Neutrophil (primary cell): ENCODE measurements around the gene TVP23C.

Experiments
- H3K27ac ChIP-seq: fragments of 200-600 bp; sonication (generic); 2 replicates; pipeline ENCODE4 v1.5.1; 2016; ENCODE audit warnings: mild to moderate bottlenecking, moderate library complexity
- H3K27me3 ChIP-seq: fragments of 200-600 bp; sonication (generic); 2 replicates; pipeline ENCODE4 v1.6.0; 2016; ENCODE audit warnings: mild to moderate bottlenecking
- H3K36me3 ChIP-seq: fragments of 200-600 bp; sonication (generic); 2 replicates; pipeline ENCODE4 v1.5.1; 2017
- H3K4me1 ChIP-seq, 2 experiments: fragments of 200-600 bp in 1 of 2; sonication (generic) in 1 of 2; 1 replicate in 1 of 2; 2 replicates in 1 of 2; pipeline versions ENCODE4 v1.5.1 to v1.6.1; 2013 to 2016; ENCODE audit warnings: low read depth in 1 of 2, low read length in 1 of 2, mild to moderate bottlenecking in 1 of 2, moderate library complexity in 1 of 2; ENCODE audit not compliant: control insufficient read depth in 1 of 2, insufficient read depth in 1 of 2
- H3K4me3 ChIP-seq, 2 experiments: fragments of 200-600 bp in 1 of 2; sonication (generic) in 1 of 2; 1 replicate in 1 of 2; 2 replicates in 1 of 2; pipeline ENCODE4 v1.5.1; 2013 to 2016; ENCODE audit warnings: low read depth in 1 of 2, low read length in 1 of 2, mild to moderate bottlenecking in 1 of 2, moderate library complexity in 1 of 2
- H3K9me3 ChIP-seq: fragments of 200-600 bp; sonication (generic); 2 replicates; pipeline ENCODE4 v1.5.1; 2016
- CTCF ChIP-seq: fragments of 200-600 bp; sonication (generic); IDR thresholded peaks from 2 replicates; pipeline ENCODE4 v1.5.1; 2016; ENCODE audit warnings: antibody characterized with exemption

The TVP23C gene

DNA sequence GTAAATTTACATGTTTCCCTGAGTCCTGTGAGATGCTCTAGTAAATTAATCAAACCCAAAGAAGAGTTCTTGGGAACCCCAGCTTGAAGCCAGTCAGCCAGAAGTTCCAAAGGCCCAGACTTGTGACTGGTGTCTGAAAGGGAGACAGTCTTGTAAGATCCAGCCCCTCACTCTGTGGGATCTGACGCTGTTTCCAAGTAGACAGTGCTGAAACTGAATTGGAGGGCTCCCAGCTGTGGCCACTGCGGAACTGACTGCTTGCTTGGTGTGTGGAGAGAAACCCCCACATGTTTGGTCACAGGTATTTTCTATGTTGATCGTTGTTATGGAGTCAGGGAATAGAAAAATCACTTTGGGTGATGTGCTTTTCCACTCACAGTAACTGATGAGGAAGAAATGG, 90.4 kb downstream of the TVP23C start:
- no peaks in the 10 kb centered on the region for H3K36me3 ChIP-seq
- no peak overlapping the region for H3K27ac ChIP-seq
- no peaks in the 10 kb centered on the region for H3K9me3 ChIP-seq
- H3K27me3 ChIP-seq = no peaks in the 10 kb centered on the region
- no peak overlapping the region for H3K4me3 ChIP-seq
- no peak for TF ChIP-seq CTCF
- H3K4me1 ChIP-seq = no peaks in the 10 kb centered on the region

- H3K9me3 ChIP-seq = no peaks in the 10 kb centered on the region
- no peak for TF ChIP-seq CTCF
- no peaks in the 10 kb centered on the region for H3K36me3 ChIP-seq
- no peaks in the 10 kb centered on the region for H3K4me1 ChIP-seq
- H3K4me3 ChIP-seq = no peak overlapping the region
- H3K27ac ChIP-seq = no peak overlapping the region
- H3K27me3 ChIP-seq = no peaks in the 10 kb centered on the region
These were observed 92.7 kb downstream of the TVP23C start for GRCh38 chr17:15470536-15470935.

DNA sequence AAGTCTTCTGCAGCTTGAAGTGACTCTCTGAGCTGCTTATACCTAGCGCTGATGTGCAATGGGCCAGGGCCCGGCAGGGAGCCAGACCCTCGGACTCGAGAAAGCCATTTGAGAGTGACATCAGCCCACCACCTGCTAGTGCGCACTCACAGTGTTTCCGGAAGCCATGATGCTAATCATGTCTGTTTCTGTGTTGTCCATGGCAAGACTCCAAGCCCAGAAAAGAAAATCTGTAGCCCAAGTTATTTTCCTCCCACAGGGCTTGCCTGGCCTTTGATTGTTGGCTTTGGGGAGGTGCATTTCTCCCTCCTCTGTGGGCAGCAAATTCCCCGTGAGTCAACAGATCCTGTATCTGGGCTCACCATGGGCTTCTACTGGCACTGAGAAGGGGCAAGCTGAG, 94.0 kb downstream of the TVP23C start:
- H3K4me3 ChIP-seq = no peak overlapping the region
- H3K4me1 ChIP-seq = no peaks in the 10 kb centered on the region
- H3K36me3 ChIP-seq = no peaks in the 10 kb centered on the region
- H3K9me3 ChIP-seq = no peaks in the 10 kb centered on the region
- H3K27ac ChIP-seq = no peak overlapping the region
- TF ChIP-seq CTCF = no peak
- no peaks in the 10 kb centered on the region for H3K27me3 ChIP-seq

DNA sequence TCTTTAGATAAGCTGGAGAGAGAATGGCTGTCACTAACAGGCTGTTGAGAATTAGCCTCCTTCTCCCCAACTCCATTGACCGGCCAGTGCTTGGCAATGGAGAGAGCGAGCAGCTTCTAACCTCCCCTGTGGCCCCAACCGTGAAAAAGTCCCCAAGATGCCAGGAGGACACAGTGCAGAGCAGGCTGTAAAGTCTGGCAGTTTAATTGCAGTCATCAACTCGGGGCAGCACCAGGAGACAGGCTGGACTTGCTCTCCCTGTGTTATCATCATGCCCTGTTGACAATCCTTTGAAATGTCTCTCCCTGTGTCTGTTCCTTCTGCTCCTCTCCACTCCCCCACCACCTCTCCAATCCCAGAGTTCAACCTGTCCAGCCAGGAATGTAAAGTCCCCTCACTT, 95.2 kb downstream of the TVP23C start:
- Histone ChIP-seq H3K4me1 (no peaks in the 10 kb centered on the region), H3K9me3 (no peaks in the 10 kb centered on the region), H3K27me3 (no peaks in the 10 kb centered on the region), H3K36me3 (no peaks in the 10 kb centered on the region), H3K27ac (no peak overlapping the region), H3K4me3 (no peak overlapping the region)
- TF ChIP-seq CTCF = no peak

DNA sequence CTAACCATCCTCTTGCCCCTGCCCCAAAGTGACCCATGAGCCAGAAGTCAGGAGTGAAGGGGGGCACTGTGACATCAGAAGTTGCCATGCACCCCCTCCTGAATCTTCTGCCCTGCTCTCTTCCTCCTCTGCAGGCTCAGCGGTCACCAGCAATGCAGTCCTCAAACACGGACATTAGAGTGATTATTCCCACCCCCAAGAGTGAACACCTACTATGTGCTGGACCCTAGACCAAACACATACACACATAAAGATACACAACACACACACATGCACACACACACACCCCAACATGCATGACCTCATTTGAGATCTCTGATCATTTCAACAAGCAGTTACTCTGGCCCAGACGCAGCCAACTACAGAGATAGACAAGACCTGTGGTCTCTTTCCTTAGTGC, 95.7 kb downstream of the TVP23C start, which contains the start of gene CDRT4:
TSS of gene CDRT4 (minus strand) at position 30 of the 400 bp plus-strand sequence. CDS start 27,383 bp downstream, outside the sequence.
- no peaks in the 10 kb centered on the region for H3K4me1 ChIP-seq
- H3K27ac ChIP-seq = no peak within 1 kb of the TSS
- no peak for TF ChIP-seq CTCF
- no peaks in the 10 kb centered on the region for H3K27me3 ChIP-seq
- no peaks in the 10 kb centered on the region for H3K36me3 ChIP-seq
- no peak within 1 kb of the TSS for H3K4me3 ChIP-seq
- H3K9me3 ChIP-seq = no peaks in the 10 kb centered on the region

GRCh38 chr17:15466131-15466530, 97.2 kb downstream of the TVP23C start:
- no peak for TF ChIP-seq CTCF
- no peaks in the 10 kb centered on the region for H3K4me1 ChIP-seq
- H3K36me3 ChIP-seq = no peaks in the 10 kb centered on the region
- no peak overlapping the region for H3K4me3 ChIP-seq
- H3K9me3 ChIP-seq = no peaks in the 10 kb centered on the region
- no peak overlapping the region for H3K27ac ChIP-seq
- H3K27me3 ChIP-seq = no peaks in the 10 kb centered on the region
